Loucy (cell line): ENCODE data around the gene C1orf35.

Source experiments
- CTCF ChIP-seq: fragments of 200-600 bp; sonication (generic); conservative IDR thresholded peaks from 2 replicates; pipeline ENCODE4 v1.5.1; 2014; ENCODE audit warnings: mild to moderate bottlenecking, antibody characterized with exemption, low read length
- EZH2phosphoT487 ChIP-seq: fragments of 200-600 bp; IDR thresholded peaks from 2 replicates; pipeline ENCODE4 v1.6.1; 2018; ENCODE audit warnings: antibody characterized with exemption, mild to moderate bottlenecking, moderate library complexity, borderline replicate concordance

DNA sequence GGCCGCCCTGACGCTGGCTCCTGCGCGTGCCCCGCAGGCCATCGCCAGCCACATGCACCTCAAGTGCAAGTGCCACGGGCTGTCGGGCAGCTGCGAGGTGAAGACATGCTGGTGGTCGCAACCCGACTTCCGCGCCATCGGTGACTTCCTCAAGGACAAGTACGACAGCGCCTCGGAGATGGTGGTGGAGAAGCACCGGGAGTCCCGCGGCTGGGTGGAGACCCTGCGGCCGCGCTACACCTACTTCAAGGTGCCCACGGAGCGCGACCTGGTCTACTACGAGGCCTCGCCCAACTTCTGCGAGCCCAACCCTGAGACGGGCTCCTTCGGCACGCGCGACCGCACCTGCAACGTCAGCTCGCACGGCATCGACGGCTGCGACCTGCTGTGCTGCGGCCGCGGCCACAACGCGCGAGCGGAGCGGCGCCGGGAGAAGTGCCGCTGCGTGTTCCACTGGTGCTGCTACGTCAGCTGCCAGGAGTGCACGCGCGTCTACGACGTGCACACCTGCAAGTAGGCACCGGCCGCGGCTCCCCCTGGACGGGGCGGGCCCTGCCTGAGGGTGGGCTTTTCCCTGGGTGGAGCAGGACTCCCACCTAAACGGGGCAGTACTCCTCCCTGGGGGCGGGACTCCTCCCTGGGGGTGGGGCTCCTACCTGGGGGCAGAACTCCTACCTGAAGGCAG lies 44.0 kb downstream of the C1orf35 start:
- TF ChIP-seq CTCF (no peak), EZH2phosphoT487 (no peak)
